Fibroblast of upper back skin (primary cell): ENCODE results near the gene TSSK3.

ENCODE experiments used
- DNase-seq: peaks from one replicate; pipeline ENCODE4 v3.0.0-alpha.2; 2013

TSSK3 gene

DNA sequence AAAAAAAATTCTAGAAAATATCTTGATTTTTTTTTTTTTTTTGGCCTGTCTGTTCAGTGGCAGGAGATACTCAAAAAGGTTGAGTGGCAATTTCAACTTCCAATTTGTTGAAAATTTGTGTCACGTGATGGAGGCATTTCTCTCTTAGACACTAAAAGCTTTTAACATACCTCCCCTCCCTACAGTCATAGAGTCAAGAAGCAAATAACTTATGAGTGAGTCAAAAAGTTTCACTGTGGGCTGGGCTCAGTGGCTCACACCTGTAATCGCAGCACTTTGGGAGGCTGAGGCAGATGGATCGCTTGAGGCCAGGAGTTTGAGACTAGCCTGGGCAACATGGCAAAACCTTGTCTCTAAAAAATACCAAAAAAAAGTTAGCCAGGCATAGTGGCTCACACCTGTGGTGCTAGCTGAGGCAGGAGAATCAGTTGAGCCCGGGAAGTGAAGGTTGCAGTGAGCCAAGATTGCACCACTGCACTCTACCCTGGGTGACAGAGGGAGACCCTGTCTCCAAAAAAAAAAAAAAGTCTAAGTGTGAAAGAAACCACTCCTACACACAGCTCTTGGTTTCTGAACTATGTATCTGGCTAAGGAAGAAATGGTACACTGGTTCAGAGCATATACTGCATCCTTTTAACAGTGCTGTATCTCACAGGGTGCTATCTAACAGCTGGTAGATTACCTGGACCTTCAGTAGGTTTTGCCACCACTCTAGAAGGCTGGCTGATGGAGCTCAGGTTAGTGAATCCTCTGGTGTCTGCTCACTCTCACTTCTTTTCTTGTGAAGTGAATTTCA lies 43.5 kb downstream of the TSSK3 start:
- DNase-seq = no peak

DNA sequence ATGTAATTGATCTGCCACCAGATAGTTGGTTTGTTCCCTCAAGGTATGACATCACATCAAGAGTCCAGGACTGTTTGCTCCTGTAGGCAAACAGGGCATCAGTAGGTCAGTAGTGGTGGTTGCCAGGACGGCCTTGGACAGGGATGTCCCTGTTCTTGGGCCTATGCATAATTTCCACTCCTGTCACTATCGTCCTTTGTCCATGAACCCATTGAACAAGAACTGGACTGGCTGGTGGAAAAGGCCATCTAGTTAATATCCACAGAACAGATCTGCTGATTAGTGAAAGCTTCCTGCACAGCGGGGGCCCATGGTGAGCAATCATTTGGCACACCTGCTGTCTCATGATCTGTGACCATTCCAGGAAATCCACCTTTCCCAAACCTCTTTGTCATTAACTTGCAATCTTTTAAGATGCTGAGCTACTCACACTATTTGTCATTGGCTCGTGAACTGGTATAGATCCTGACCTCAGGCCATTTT lies 44.3 kb downstream of the TSSK3 start:
- no peak for DNase-seq

DNA sequence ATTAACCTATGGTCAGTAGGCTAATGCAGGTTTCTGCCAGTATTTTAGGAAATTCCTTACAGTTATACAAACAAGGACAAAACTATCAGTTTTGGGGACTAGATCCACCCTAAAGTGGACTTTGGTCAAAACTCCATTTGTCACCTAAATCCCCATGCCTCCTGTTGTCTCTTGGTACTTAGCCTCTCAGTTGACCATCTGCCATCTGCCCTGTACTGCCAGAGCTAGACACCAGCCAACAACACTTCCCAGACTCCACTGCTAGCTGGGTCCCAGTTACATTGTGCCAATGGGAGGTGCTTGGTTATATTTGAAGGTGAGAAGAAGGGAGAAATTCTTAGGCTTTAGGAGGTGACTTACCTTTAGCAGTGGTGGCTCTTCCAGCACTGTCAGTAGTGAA lies 48.9 kb downstream of the TSSK3 start:
- no peak for DNase-seq

DNA sequence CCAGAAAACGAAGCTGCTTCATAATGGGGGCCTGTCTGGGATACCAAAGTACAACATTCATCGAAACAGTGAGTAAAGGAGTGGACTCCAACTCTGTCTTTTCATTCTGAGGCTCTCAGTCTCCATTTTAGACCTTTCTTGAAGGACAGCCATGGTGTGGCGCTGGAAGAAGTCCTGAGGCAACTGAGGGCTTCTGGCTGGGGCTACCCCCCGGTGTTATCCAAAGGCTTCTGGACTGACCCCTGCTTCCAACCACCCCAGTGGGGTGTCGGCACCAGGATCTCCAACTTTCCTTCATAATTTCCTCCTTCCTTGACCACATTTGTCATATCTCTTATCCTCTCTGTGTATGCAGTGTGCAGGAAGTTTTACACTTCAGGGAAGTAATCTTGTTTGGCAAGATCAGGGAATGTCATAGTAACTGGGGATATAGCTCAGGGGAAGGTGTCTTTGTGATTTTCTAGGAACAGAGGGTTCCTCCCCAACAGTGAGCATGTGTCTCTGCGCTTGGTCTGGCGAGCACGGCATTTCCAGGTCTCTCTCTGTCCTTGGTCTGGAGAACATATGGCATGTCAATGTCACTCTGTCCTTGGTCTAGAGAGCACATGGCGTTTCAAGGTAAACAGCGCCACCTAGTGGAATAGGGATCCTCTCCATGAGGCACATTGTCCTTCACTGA lies 51.3 kb downstream of the TSSK3 start:
- DNase-seq = peak; percentile 55
